Erythroblast (primary cell): ENCODE results near the gene FBXL19.

Experiments used
- GATA1 ChIP-seq: IDR thresholded peaks from 2 replicates; pipeline ENCODE4 v1.6.1; 2011; ENCODE audit warnings: low read depth, mild to moderate bottlenecking, control low read depth, low read length, moderate library complexity
- POLR2A ChIP-seq: IDR thresholded peaks from 2 replicates; pipeline ENCODE4 v1.6.1; 2011; ENCODE audit warnings: mild to moderate bottlenecking, low read length

DNA sequence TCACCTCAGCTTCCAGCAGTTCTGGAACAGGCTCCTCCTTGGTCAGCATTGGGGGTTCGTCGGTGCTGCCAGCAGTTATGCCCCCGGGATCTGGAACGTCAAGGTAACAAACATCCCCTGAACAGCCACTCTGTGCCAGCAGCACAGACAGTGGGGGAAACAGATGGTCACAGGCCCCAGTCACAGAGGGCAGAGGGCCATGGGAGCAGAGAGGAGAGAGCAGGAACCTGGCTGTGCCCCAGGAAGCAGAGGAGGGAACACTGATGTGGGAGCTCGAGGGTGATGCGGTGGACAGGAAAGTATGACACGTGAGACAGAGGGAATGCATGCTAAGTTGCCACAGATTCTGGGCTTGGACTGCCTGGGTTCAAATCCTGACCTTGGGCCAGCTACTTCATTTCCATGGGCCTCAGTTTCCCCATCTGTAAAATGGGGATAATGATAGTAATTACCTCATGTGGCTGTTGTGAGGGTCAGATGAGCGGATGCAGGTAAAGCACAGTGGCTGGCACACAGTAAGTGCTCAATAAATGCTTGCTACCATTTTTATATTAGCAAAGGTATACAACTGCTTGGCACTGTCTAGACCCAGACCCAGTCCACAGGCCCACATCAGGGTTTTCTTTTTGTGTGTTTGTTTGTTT, 34.4 kb upstream of the FBXL19 start:
- TF ChIP-seq POLR2A (no peak), GATA1 (no peak)
